CD14-positive monocyte (primary cell): Measurements from ENCODE around the gene LGALS4. TPM values are rescaled to one million over a fixed set of nuclear protein-coding genes. Genes with fewer than 3 reads are reported as not detected.
A peak's percentile ranks its signal among the peaks of the same experiment; 100 is the strongest.
"Not testable (repeated sequence)": the region's sequence is repeated elsewhere in the genome, so short reads cannot be mapped to it uniquely, and the experiment has no call there.

Source experiments
- DNase-seq, 3 donors: peaks; one replicate each; pipeline ENCODE4 v3.0.0-alpha.2; 2011 to 2022
- H2AFZ ChIP-seq: 2 replicates; pipeline ENCODE4 v1.6.0; 2012; ENCODE audit warnings: mild to moderate bottlenecking, low read depth, low read length, inconsistent platforms; ENCODE audit not compliant: insufficient read depth, poor library complexity, severe bottlenecking
- H3K27ac ChIP-seq, 2 donors: 1 replicate in 1 of 2; 2 replicates in 1 of 2; pipeline ENCODE4 v1.5.1; 2012 to 2013; ENCODE audit warnings: low read length in 2 of 2, control low read depth in 1 of 2, inconsistent platforms in 1 of 2, low read depth in 1 of 2, mild to moderate bottlenecking in 1 of 2
- H3K27me3 ChIP-seq, 2 donors: one replicate each; pipeline versions ENCODE4 v1.6.0 to v1.6.1; 2011 to 2013; ENCODE audit warnings: low read length in 2 of 2; ENCODE audit not compliant: control insufficient read depth in 2 of 2, insufficient read depth in 2 of 2
- H3K36me3 ChIP-seq, 2 donors: replicated peaks in 1 of 2; 1 replicate in 1 of 2; 2 replicates in 1 of 2; pipeline versions ENCODE4 v1.5.1 to v1.6.1; 2012 to 2013; ENCODE audit warnings: low read length in 2 of 2, control low read depth in 1 of 2, inconsistent platforms in 1 of 2, mild to moderate bottlenecking in 1 of 2; ENCODE audit not compliant: insufficient read depth in 2 of 2, control insufficient read depth in 1 of 2
- H3K4me1 ChIP-seq, 2 donors: 1 replicate in 1 of 2; 2 replicates in 1 of 2; pipeline versions ENCODE4 v1.5.1 to v1.6.1; 2012 to 2013; ENCODE audit warnings: low read length in 2 of 2, control low read depth in 1 of 2, inconsistent platforms in 1 of 2, mild to moderate bottlenecking in 1 of 2, moderate library complexity in 1 of 2; ENCODE audit not compliant: insufficient read depth in 2 of 2, control insufficient read depth in 1 of 2
- H3K4me2 ChIP-seq: replicated peaks from 2 replicates; pipeline ENCODE3; 2012; ENCODE audit warnings: low read length, moderate library complexity, mild to moderate bottlenecking; ENCODE audit not compliant: poor library complexity, severe bottlenecking; ENCODE audit errors: extremely low read depth
- H3K4me3 ChIP-seq, 3 experiments: fragments of 200-600 bp in 1 of 3; sonication (generic) in 1 of 3; replicated peaks in 1 of 3; 1 replicate in 2 of 3; 2 replicates in 1 of 3; pipeline ENCODE4 v1.5.1; 2011 to 2013; ENCODE audit warnings: low read length in 3 of 3, mild to moderate bottlenecking in 3 of 3, control low read depth in 2 of 3, low read depth in 2 of 3, inconsistent platforms in 1 of 3, moderate library complexity in 1 of 3
- H3K79me2 ChIP-seq: 2 replicates; pipeline ENCODE4 v1.6.0; 2012; ENCODE audit warnings: mild to moderate bottlenecking, control low read depth, inconsistent platforms, low read length, moderate library complexity; ENCODE audit not compliant: insufficient read depth
- H3K9ac ChIP-seq: 2 replicates; pipeline ENCODE4 v1.6.0; 2017; ENCODE audit warnings: low read length, mild to moderate bottlenecking; ENCODE audit not compliant: insufficient read depth, poor library complexity, severe bottlenecking
- H3K9me3 ChIP-seq, 2 donors: replicated peaks in 1 of 2; 1 replicate in 1 of 2; 2 replicates in 1 of 2; pipeline versions ENCODE4 v1.5.1 to v1.6.1; 2012 to 2013; ENCODE audit warnings: low read length in 2 of 2, control low read depth in 1 of 2; ENCODE audit not compliant: control insufficient read depth in 1 of 2, insufficient read depth in 1 of 2
- H4K20me1 ChIP-seq: 2 replicates; pipeline ENCODE4 v1.6.0; 2012; ENCODE audit warnings: mild to moderate bottlenecking, low read length, control low read depth, moderate library complexity; ENCODE audit not compliant: insufficient read depth
- H3K27ac Mint-ChIP-seq, 7 donors: one replicate each; pipeline ENCODE4 v1.8.0; 2020; ENCODE audit warnings: mild to moderate bottlenecking in 7 of 7, mixed read lengths in 7 of 7, moderate library complexity in 6 of 7, inconsistent platforms in 2 of 7
- H3K27me3 Mint-ChIP-seq, 3 donors: one replicate each; pipeline ENCODE4 v1.8.0; 2021 to 2022; ENCODE audit warnings: low read depth in 3 of 3, mild to moderate bottlenecking in 3 of 3, mixed read lengths in 3 of 3, moderate library complexity in 3 of 3, inconsistent platforms in 1 of 3
- H3K36me3 Mint-ChIP-seq, 2 donors: one replicate each; pipeline ENCODE4 v1.8.0; 2020; ENCODE audit warnings: mixed read lengths in 2 of 2, inconsistent platforms in 1 of 2, mild to moderate bottlenecking in 1 of 2
- H3K4me1 Mint-ChIP-seq: one replicate; pipeline ENCODE4 v1.8.0; 2020; ENCODE audit warnings: mild to moderate bottlenecking, mixed read lengths
- H3K4me3 Mint-ChIP-seq, 2 donors: one replicate each; pipeline ENCODE4 v1.8.0; 2020; ENCODE audit warnings: mild to moderate bottlenecking in 2 of 2, mixed read lengths in 2 of 2, moderate library complexity in 1 of 2
- H3K9me3 Mint-ChIP-seq, 7 donors: one replicate each; pipeline ENCODE4 v1.8.0; 2020 to 2022; ENCODE audit warnings: mixed read lengths in 7 of 7, mild to moderate bottlenecking in 6 of 7, moderate library complexity in 6 of 7, inconsistent platforms in 2 of 7
- CTCF ChIP-seq: fragments of 200-600 bp; IDR thresholded peaks from one replicate; pipeline ENCODE4 v1.8.0; 2022; ENCODE audit warnings: antibody characterized with exemption, mild to moderate bottlenecking
- WGBS: methylation state at CpG from one replicate; pipeline ENCODE4 v1.1.5; 2013; ENCODE audit warnings: missing lambda C conversion rate; ENCODE audit not compliant: insufficient coverage; 5-methylcytosine and 5-hydroxymethylcytosine counted together
- intact Hi-C, 2 donors: fragments of 100-400 bp; cut with micrococcal nuclease; formaldehyde crosslinking; loops; one replicate each; pipeline versions ENCODE4 v1.15.0 to v1.15.1; 2023
- polyA plus RNA-seq, 3 donors: library from polyadenylated mRNA; depleted of rRNA in 1 of 3; unstranded in 2 of 3; stranded (reverse) in 1 of 3; fragments of 300-500 nt in 2 of 3; fragments of >200 nt in 1 of 3; fragmentation: Illumina TruSeq in 2 of 3; gene quantifications; 1 replicate in 2 of 3; 2 replicates in 1 of 3; pipeline ENCODE4 v1.2.3, GENCODE V29; 2012 to 2021

Gene LGALS4
- polyA plus RNA-seq, 3 donors, result 1.7 TPM; not detected in 2

- H3K4me1 ChIP-seq, result peaks cover 5 to 13% of the 10 kb centered on the region in 2 donors
- H3K27ac ChIP-seq, result no peak within 1 kb of the TSS
- Mint-ChIP-seq H3K27ac (no peak within 1 kb of the TSS), H3K4me1 (peaks cover 5% of the 10 kb centered on the region), H3K4me3 (peak within 1 kb of the TSS in 1 of 2 donors; percentile 14), H3K9me3 (no peaks in the 10 kb centered on the region), H3K27me3 (peaks cover 0 to 4% (median under 1%) of the 10 kb centered on the region in 3 donors), H3K36me3 (no peaks in the 10 kb centered on the region)
- no peak for TF ChIP-seq CTCF
- no peak within 1 kb of the TSS for H3K9ac ChIP-seq
- no peaks in the 10 kb centered on the region for H3K27me3 ChIP-seq
- H3K79me2 ChIP-seq, result no peaks in the 10 kb centered on the region
- no peak within 1 kb of the TSS for H2AFZ ChIP-seq
- no peaks in the 10 kb centered on the region for H4K20me1 ChIP-seq
- DNase-seq, result no peak
- no peaks in the 10 kb centered on the region for H3K9me3 ChIP-seq
- intact Hi-C loops, result no loop called here
- no peak within 1 kb of the TSS for H3K4me2 ChIP-seq
- no peaks in the 10 kb centered on the region for H3K36me3 ChIP-seq
- H3K4me3 ChIP-seq, result no peak within 1 kb of the TSS
- 94% methylated on average over 3 of the region's 14 CpGs for WGBS
These were observed 39.1 kb downstream of the LGALS4 start, which contains the start of gene LGALS7 for GRCh38 chr19:38773469-38774177. Gene LGALS7 (minus strand): TSS chr19:38773517. CDS start chr19:38773492, 25 bp downstream.

GRCh38 chr19:38771569-38771968 lies 41.2 kb downstream of the LGALS4 start:
- H3K27ac ChIP-seq, H3K36me3 Mint-ChIP-seq, H2AFZ ChIP-seq, H3K4me1 Mint-ChIP-seq, intact Hi-C loops, H3K9me3 Mint-ChIP-seq, H3K9ac ChIP-seq, H3K79me2 ChIP-seq, H4K20me1 ChIP-seq, H3K4me2 ChIP-seq, H3K27me3 Mint-ChIP-seq, H3K4me3 Mint-ChIP-seq, H3K4me3 ChIP-seq, H3K27ac Mint-ChIP-seq, H3K9me3 ChIP-seq, H3K36me3 ChIP-seq, H3K27me3 ChIP-seq, DNase-seq: not testable (repeated sequence)
- H3K4me1 ChIP-seq, result peaks cover 5 to 13% of the 10 kb centered on the region in 2 donors
- no CpG with 5 or more reads among the region's 30 CpGs for WGBS

- H3K9me3 Mint-ChIP-seq, H3K4me3 Mint-ChIP-seq, H3K36me3 ChIP-seq, H2AFZ ChIP-seq, H3K27ac ChIP-seq, H4K20me1 ChIP-seq, H3K4me2 ChIP-seq, H3K9ac ChIP-seq, H3K27me3 Mint-ChIP-seq, H3K4me1 Mint-ChIP-seq, H3K79me2 ChIP-seq, H3K27me3 ChIP-seq, DNase-seq, H3K9me3 ChIP-seq, H3K36me3 Mint-ChIP-seq, intact Hi-C loops, H3K4me3 ChIP-seq, H3K27ac Mint-ChIP-seq: not testable (repeated sequence)
- no CpG with 5 or more reads among the region's 22 CpGs for WGBS
- peaks cover 5 to 13% of the 10 kb centered on the region in 2 donors for H3K4me1 ChIP-seq
These were observed 41.8 kb downstream of the LGALS4 start for GRCh38 chr19:38770949-38771275.

- 9% methylated on average over 10 of the region's 58 CpGs for WGBS
- peak overlapping the region; percentile 79 for H3K4me2 ChIP-seq
- H3K27ac Mint-ChIP-seq, H3K36me3 Mint-ChIP-seq, H4K20me1 ChIP-seq, H3K36me3 ChIP-seq, H3K4me1 Mint-ChIP-seq, H3K27me3 ChIP-seq, H3K79me2 ChIP-seq, DNase-seq, intact Hi-C loops, H3K9me3 Mint-ChIP-seq, H3K9me3 ChIP-seq, H3K27me3 Mint-ChIP-seq: not testable (repeated sequence)
- H3K4me1 ChIP-seq, result peaks cover 5 to 13% of the 10 kb centered on the region in 2 donors
- H3K27ac ChIP-seq, result peak overlapping the region in 1 of 2 donors; percentile 81
- H2AFZ ChIP-seq, result peak overlapping the region; percentile 92
- H3K4me3 ChIP-seq, result peak overlapping the region; percentile 27 to 75 (median 44)
- H3K9ac ChIP-seq, result peak overlapping the region; percentile 55
- H3K4me3 Mint-ChIP-seq, result peak overlapping the region; percentile 51 to 68
These were observed 42.4 kb downstream of the LGALS4 start for GRCh38 chr19:38770228-38770948.
